GM10248 (cell line): ENCODE results near the gene MYO9A.

Experiments
- CTCF ChIA-PET: fragments of 300-600 bp; sonication (Branson Sonifier 250); formaldehyde crosslinking; extraction: SDS; loops from one replicate; lab custom pipeline; 2021; ENCODE audit warnings: antibody characterized with exemption; lab: Yijun Ruan, JAX
- POLR2A ChIA-PET: fragments of 350-650 bp; sonication (Branson Sonifier 250); formaldehyde crosslinking; extraction: SDS; loops from one replicate; lab custom pipeline; 2020; ENCODE audit warnings: antibody characterized with exemption; lab: Yijun Ruan, JAX
- DNase-seq: peaks from one replicate; pipeline ENCODE4 v3.0.0; 2012; ENCODE audit errors: extremely low spot score
- CTCF ChIP-seq: IDR thresholded peaks from 2 replicates; pipeline ENCODE4 v1.5.1; 2012; ENCODE audit warnings: mild to moderate bottlenecking, low read depth; ENCODE audit errors: extremely low read depth, missing control alignments, control extremely low read depth

MYO9A gene

GRCh38 chr15:71971905-71972304 lies 146.0 kb downstream of the MYO9A start:
- no peak for DNase-seq
- ChIA-PET POLR2A (no interaction called here), CTCF (interaction anchor here (1.9 kb wide), 1 partner anchor 11 kb away, joined by 6 read pairs; no protein-coding TSS in a partner anchor)
- TF ChIP-seq CTCF, result no peak

GRCh38 chr15:71970435-71970834 lies 147.5 kb downstream of the MYO9A start:
- TF ChIP-seq CTCF, result no peak
- CTCF ChIA-PET, result no interaction called here
- no peak for DNase-seq
- POLR2A ChIA-PET, result no interaction called here

- no peak for TF ChIP-seq CTCF
- POLR2A ChIA-PET, result no interaction called here
- CTCF ChIA-PET, result interaction anchor here (1.7 kb wide), 1 partner anchor 10 kb away, joined by 4 read pairs; no protein-coding TSS in a partner anchor
- no peak for DNase-seq
These were observed 155.4 kb downstream of the MYO9A start for GRCh38 chr15:71962537-71962936.

GRCh38 chr15:71957026-71957425 lies 160.9 kb downstream of the MYO9A start:
- TF ChIP-seq CTCF, result no peak
- ChIA-PET CTCF (no interaction called here), POLR2A (no interaction called here)
- no peak for DNase-seq

- CTCF ChIA-PET, result interaction anchor here (1.5 kb wide), 1 partner anchor 22 kb away, joined by 3 read pairs; no protein-coding TSS in a partner anchor
- peak; percentile 0 for TF ChIP-seq CTCF
- DNase-seq, result no peak
- POLR2A ChIA-PET, result no interaction called here
These were observed 166.8 kb downstream of the MYO9A start for GRCh38 chr15:71951134-71951533.

GRCh38 chr15:71945012-71945411 lies 172.9 kb downstream of the MYO9A start:
- CTCF ChIA-PET, result interaction anchor here (1.0 to 1.5 kb wide), 2 partner anchors 8 to 36 kb away, joined by 3 read pairs; no protein-coding TSS in a partner anchor
- no peak for TF ChIP-seq CTCF
- DNase-seq, result no peak
- POLR2A ChIA-PET, result no interaction called here
